PC-9 (cell line): ENCODE results near the gene APCDD1L.

Experiments used
- CTCF ChIP-seq: fragments of 200-600 bp; sonication (generic); conservative IDR thresholded peaks from 2 replicates; pipeline ENCODE4 v1.6.1; 2017; ENCODE audit warnings: mixed run types, antibody characterized with exemption, mild to moderate bottlenecking, moderate library complexity
- EZH2 ChIP-seq: fragments of 200-600 bp; sonication (generic); IDR thresholded peaks from 2 replicates; pipeline ENCODE4 v1.8.0; 2017; ENCODE audit warnings: antibody characterized with exemption, low read depth

GRCh38 chr20:58434326-58434725 lies 80.9 kb downstream of the APCDD1L start:
- TF ChIP-seq EZH2 (no peak), CTCF (no peak)
